WTC11 (cell line): ENCODE measurements around the gene APOA1. TPM values are rescaled to one million over a fixed set of nuclear protein-coding genes. Genes with fewer than 3 reads are reported as not detected.
A peak's percentile ranks its signal among the peaks of the same experiment; 100 is the strongest.

Experiments
- ATAC-seq: fragments of 200-7000 bp; cut with Tn5 transposase; 2 replicates; pipeline ENCODE4 v1.10.0; 2021; ENCODE audit warnings: mild to moderate bottlenecking, moderate library complexity
- CTCF ChIA-PET: fragments of 300-600 bp; sonication (Branson Sonifier 250); formaldehyde crosslinking; loops from one replicate; lab custom pipeline; 2021; ENCODE audit warnings: antibody characterized with exemption; lab: Charles Lee
- POLR2A ChIA-PET: fragments of 350-600 bp; sonication (Branson Sonifier 250); formaldehyde crosslinking; loops from one replicate; lab custom pipeline; 2021; ENCODE audit warnings: antibody characterized with exemption; lab: Charles Lee
- DNase-seq: peaks from one replicate; pipeline ENCODE4 v3.0.0; 2021; ENCODE audit warnings: low spot score
- H3K27ac Mint-ChIP-seq: 2 replicates; pipeline ENCODE4 v1.8.0; 2021; ENCODE audit warnings: mixed read lengths
- H3K27me3 Mint-ChIP-seq: 2 replicates; pipeline ENCODE4 v1.8.0; 2021; ENCODE audit warnings: low read depth, mild to moderate bottlenecking, moderate library complexity, mixed read lengths
- H3K36me3 Mint-ChIP-seq: 2 replicates; pipeline ENCODE4 v1.8.0; 2021; ENCODE audit warnings: mixed read lengths
- H3K4me1 Mint-ChIP-seq: 2 replicates; pipeline ENCODE4 v1.8.0; 2022; ENCODE audit warnings: mixed read lengths
- H3K4me3 Mint-ChIP-seq: 2 replicates; pipeline ENCODE4 v1.8.0; 2021; ENCODE audit warnings: mild to moderate bottlenecking, moderate library complexity, mixed read lengths
- H3K9me3 Mint-ChIP-seq: 2 replicates; pipeline ENCODE4 v1.8.0; 2021; ENCODE audit warnings: mixed read lengths
- ATF1 ChIP-seq: sonication (generic); formaldehyde crosslinking; IDR thresholded peaks from 2 replicates; pipeline ENCODE4 v1.8.1; 2023; ENCODE audit warnings: mild to moderate bottlenecking, moderate library complexity, missing genetic modification reagents
- ATF2 ChIP-seq: sonication (generic); formaldehyde crosslinking; IDR thresholded peaks from 2 replicates; pipeline ENCODE4 v1.8.1; 2022; ENCODE audit warnings: low read depth, missing genetic modification reagents, borderline replicate concordance
- CREM ChIP-seq: sonication (generic); formaldehyde crosslinking; IDR thresholded peaks from 2 replicates; pipeline ENCODE4 v1.8.1; 2022; ENCODE audit warnings: mild to moderate bottlenecking, missing genetic modification reagents, moderate library complexity
- E2F1 ChIP-seq: sonication (generic); formaldehyde crosslinking; IDR thresholded peaks from 2 replicates; pipeline ENCODE4 v1.8.0; 2022; ENCODE audit warnings: mild to moderate bottlenecking, missing genetic modification reagents
- E2F4 ChIP-seq: sonication (generic); formaldehyde crosslinking; IDR thresholded peaks from 2 replicates; pipeline ENCODE4 v1.8.1; 2022; ENCODE audit warnings: low read depth, mild to moderate bottlenecking, moderate library complexity, missing genetic modification reagents, borderline replicate concordance
- ESRRA ChIP-seq: sonication (generic); formaldehyde crosslinking; IDR thresholded peaks from 2 replicates; pipeline ENCODE4 v1.8.1; 2022; ENCODE audit warnings: mild to moderate bottlenecking, missing genetic modification reagents, borderline replicate concordance
- ETV6 ChIP-seq: sonication (generic); formaldehyde crosslinking; IDR thresholded peaks from 2 replicates; pipeline ENCODE4 v1.8.1; 2022; ENCODE audit warnings: mild to moderate bottlenecking, missing genetic modification reagents
- FOXJ3 ChIP-seq: sonication (generic); formaldehyde crosslinking; IDR thresholded peaks from 2 replicates; pipeline ENCODE4 v1.9.0; 2021; ENCODE audit warnings: missing genetic modification reagents, mild to moderate bottlenecking, borderline replicate concordance
- GABPB1 ChIP-seq: sonication (generic); formaldehyde crosslinking; IDR thresholded peaks from 2 replicates; pipeline ENCODE4 v1.8.1; 2023; ENCODE audit warnings: mild to moderate bottlenecking, missing genetic modification reagents
- GTF2I ChIP-seq: fragments of 250-450 bp; sonication (Bioruptor Pico); conservative IDR thresholded peaks from 2 replicates; pipeline ENCODE4 v1.4.0; 2021; ENCODE audit warnings: mild to moderate bottlenecking
- IRF2 ChIP-seq: sonication (generic); formaldehyde crosslinking; IDR thresholded peaks from 2 replicates; pipeline ENCODE4 v1.8.0; 2022; ENCODE audit warnings: low read depth, missing genetic modification reagents, borderline replicate concordance
- NFE2L1 ChIP-seq: sonication (generic); formaldehyde crosslinking; IDR thresholded peaks from 2 replicates; pipeline ENCODE4 v1.8.1; 2023; ENCODE audit warnings: missing genetic modification reagents
- NR1H2 ChIP-seq: sonication (generic); formaldehyde crosslinking; IDR thresholded peaks from 2 replicates; pipeline ENCODE4 v1.9.0; 2021; ENCODE audit warnings: mild to moderate bottlenecking, moderate library complexity, missing genetic modification reagents
- NR3C1 ChIP-seq: sonication (generic); formaldehyde crosslinking; conservative IDR thresholded peaks from 2 replicates; pipeline ENCODE4 v1.8.1; 2023; ENCODE audit warnings: low read depth, mild to moderate bottlenecking, missing genetic modification reagents
- OVOL2 ChIP-seq: fragments of 250-450 bp; sonication (Bioruptor Pico); IDR thresholded peaks from 2 replicates; pipeline ENCODE4 v1.9.0; 2021; ENCODE audit warnings: mild to moderate bottlenecking, borderline replicate concordance
- RELA ChIP-seq: sonication (generic); formaldehyde crosslinking; IDR thresholded peaks from 2 replicates; pipeline ENCODE4 v1.8.1; 2022; ENCODE audit warnings: missing genetic modification reagents, mild to moderate bottlenecking, borderline replicate concordance
- RORB ChIP-seq: fragments of 250-450 bp; sonication (Bioruptor Pico); IDR thresholded peaks from 2 replicates; pipeline ENCODE4 v1.9.0; 2021; ENCODE audit warnings: mild to moderate bottlenecking
- SMAD4 ChIP-seq: sonication (generic); formaldehyde crosslinking; IDR thresholded peaks from 2 replicates; pipeline ENCODE4 v1.8.0; 2022; ENCODE audit warnings: mild to moderate bottlenecking, missing genetic modification reagents
- SP1 ChIP-seq: sonication (generic); formaldehyde crosslinking; conservative IDR thresholded peaks from 2 replicates; pipeline ENCODE4 v1.8.1; 2022; ENCODE audit warnings: missing genetic modification reagents
- USF1 ChIP-seq: sonication (generic); formaldehyde crosslinking; IDR thresholded peaks from 2 replicates; pipeline ENCODE4 v1.8.0; 2022; ENCODE audit warnings: mild to moderate bottlenecking, missing genetic modification reagents
- ZNF138 ChIP-seq: sonication (generic); formaldehyde crosslinking; conservative IDR thresholded peaks from 2 replicates; pipeline ENCODE4 v1.8.1; 2022; ENCODE audit warnings: mild to moderate bottlenecking, moderate library complexity, missing genetic modification reagents
- ZNF423 ChIP-seq: fragments of 250-450 bp; sonication (Bioruptor Pico); IDR thresholded peaks from 2 replicates; pipeline ENCODE4 v2.1.2; 2022; ENCODE audit warnings: mild to moderate bottlenecking, moderate library complexity
- ZNF512 ChIP-seq: sonication (generic); formaldehyde crosslinking; IDR thresholded peaks from 2 replicates; pipeline ENCODE4 v1.8.1; 2022; ENCODE audit warnings: missing genetic modification reagents, borderline replicate concordance
- total RNA-seq: library from RNA; stranded (reverse); gene quantifications from 3 replicates; pipeline ENCODE4 v1.2.3, GENCODE V29; 2021
- TF ChIP-seq, protein P1 (sequence below): sonication (generic); formaldehyde crosslinking; IDR thresholded peaks from 2 replicates; pipeline ENCODE4 v1.8.1; 2023; ENCODE audit warnings: mild to moderate bottlenecking, missing genetic modification reagents, borderline replicate concordance
- TF ChIP-seq, protein P2 (sequence below): sonication (generic); formaldehyde crosslinking; IDR thresholded peaks from 2 replicates; pipeline ENCODE4 v1.8.1; 2023; ENCODE audit warnings: mild to moderate bottlenecking, missing genetic modification reagents

Gene APOA1
- total RNA-seq, 1 experiment from 2014 or later = 2.1 TPM

DNA sequence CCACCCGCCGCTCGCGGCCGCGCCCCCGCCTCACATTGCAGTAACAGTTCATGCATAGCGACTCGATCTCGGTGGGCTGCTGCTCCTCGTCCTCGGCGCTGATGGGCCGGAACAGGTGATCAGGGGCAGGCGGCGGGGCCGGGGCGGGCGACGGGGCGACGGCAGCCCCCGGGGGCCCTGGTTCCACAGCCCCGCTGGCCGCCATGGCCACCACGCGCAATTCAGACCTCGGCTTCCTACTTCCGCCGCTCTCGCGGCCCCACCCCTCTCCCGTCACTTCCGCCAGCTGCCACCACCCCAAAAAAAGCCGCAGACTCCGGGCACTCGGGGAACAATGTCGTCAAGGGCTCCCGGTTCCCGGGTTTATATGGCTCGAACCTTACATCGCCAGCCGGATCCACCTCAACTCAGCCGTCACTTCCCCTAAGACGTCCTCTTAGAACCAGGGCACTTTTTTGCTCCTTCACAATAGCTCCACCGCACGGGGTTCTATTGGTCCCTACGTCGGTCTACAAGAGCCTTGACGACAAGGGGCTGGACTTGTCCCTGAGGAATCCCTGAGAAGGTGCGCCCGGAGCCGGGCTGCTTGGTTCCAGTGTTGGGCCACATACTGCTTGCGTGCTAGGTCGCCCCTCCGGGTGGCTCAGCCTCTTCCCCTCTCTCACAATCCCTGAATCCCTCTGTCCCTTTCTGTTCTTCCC, 49.5 kb downstream of the APOA1 start, which contains the start of gene ZPR1 (continued):
- no peak for TF ChIP-seq ZNF423 (CRISPR knock-in tag)
- no peak for TF ChIP-seq E2F4 (CRISPR knock-in tag)
- TF ChIP-seq ATF1 (CRISPR knock-in tag) = no peak
- peak; percentile 33; the same call in 1 of the 2 replicates for TF ChIP-seq GABPB1
- no peak for TF ChIP-seq RORB (CRISPR knock-in tag)
- TF ChIP-seq ZNF512 (CRISPR knock-in tag) = no peak
- no peak for TF ChIP-seq NFE2L1 (CRISPR knock-in tag)
- no peak for TF ChIP-seq FOXJ3 (CRISPR knock-in tag)
- TF ChIP-seq E2F1 (CRISPR knock-in tag) = no peak
- peak; percentile 43; the same call in 1 of the 2 replicates for TF ChIP-seq ETV6
- no peak for TF ChIP-seq NR1H2 (CRISPR knock-in tag)
- TF ChIP-seq GTF2I (CRISPR knock-in tag) = no peak
- no peak for TF ChIP-seq ATF2 (CRISPR knock-in tag)
- TF ChIP-seq ZNF138 = no peak
- TF ChIP-seq IRF2 (CRISPR knock-in tag) = no peak

- CTCF ChIA-PET = interaction anchor here (0.6 to 8.7 kb wide), 9 partner anchors 44 to 357 kb away, joined by 3 to 358 read pairs (median 4); partner anchors contain the start of gene APOA1
- Mint-ChIP-seq H3K4me1 (peaks cover 21% of the 10 kb centered on the region), H3K9me3 (no peaks in the 10 kb centered on the region), H3K27ac (no peak overlapping the region), H3K27me3 (peaks cover 23% of the 10 kb centered on the region), H3K36me3 (peaks cover 45% of the 10 kb centered on the region), H3K4me3 (peak overlapping the region; percentile 94)
- ATAC-seq (no peak), DNase-seq (no peak)
- POLR2A ChIA-PET = no interaction called here
- no peak for TF ChIP-seq RELA (CRISPR knock-in tag)
- TF ChIP-seq ETV6 = no peak
- TF ChIP-seq ESRRA (CRISPR knock-in tag) = no peak
- TF ChIP-seq, protein P1, sequence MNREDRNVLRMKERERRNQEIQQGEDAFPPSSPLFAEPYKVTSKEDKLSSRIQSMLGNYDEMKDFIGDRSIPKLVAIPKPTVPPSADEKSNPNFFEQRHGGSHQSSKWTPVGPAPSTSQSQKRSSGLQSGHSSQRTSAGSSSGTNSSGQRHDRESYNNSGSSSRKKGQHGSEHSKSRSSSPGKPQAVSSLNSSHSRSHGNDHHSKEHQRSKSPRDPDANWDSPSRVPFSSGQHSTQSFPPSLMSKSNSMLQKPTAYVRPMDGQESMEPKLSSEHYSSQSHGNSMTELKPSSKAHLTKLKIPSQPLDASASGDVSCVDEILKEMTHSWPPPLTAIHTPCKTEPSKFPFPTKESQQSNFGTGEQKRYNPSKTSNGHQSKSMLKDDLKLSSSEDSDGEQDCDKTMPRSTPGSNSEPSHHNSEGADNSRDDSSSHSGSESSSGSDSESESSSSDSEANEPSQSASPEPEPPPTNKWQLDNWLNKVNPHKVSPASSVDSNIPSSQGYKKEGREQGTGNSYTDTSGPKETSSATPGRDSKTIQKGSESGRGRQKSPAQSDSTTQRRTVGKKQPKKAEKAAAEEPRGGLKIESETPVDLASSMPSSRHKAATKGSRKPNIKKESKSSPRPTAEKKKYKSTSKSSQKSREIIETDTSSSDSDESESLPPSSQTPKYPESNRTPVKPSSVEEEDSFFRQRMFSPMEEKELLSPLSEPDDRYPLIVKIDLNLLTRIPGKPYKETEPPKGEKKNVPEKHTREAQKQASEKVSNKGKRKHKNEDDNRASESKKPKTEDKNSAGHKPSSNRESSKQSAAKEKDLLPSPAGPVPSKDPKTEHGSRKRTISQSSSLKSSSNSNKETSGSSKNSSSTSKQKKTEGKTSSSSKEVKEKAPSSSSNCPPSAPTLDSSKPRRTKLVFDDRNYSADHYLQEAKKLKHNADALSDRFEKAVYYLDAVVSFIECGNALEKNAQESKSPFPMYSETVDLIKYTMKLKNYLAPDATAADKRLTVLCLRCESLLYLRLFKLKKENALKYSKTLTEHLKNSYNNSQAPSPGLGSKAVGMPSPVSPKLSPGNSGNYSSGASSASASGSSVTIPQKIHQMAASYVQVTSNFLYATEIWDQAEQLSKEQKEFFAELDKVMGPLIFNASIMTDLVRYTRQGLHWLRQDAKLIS (CRISPR knock-in tag) = no peak
- TF ChIP-seq ZNF423 (CRISPR knock-in tag) = no peak
- TF ChIP-seq CREM (CRISPR knock-in tag) = no peak
- no peak for TF ChIP-seq SP1 (CRISPR knock-in tag)
- no peak for TF ChIP-seq NR3C1 (CRISPR knock-in tag)
- TF ChIP-seq OVOL2 (CRISPR knock-in tag) = no peak
- TF ChIP-seq SMAD4 (CRISPR knock-in tag) = no peak
- TF ChIP-seq, protein P2, sequence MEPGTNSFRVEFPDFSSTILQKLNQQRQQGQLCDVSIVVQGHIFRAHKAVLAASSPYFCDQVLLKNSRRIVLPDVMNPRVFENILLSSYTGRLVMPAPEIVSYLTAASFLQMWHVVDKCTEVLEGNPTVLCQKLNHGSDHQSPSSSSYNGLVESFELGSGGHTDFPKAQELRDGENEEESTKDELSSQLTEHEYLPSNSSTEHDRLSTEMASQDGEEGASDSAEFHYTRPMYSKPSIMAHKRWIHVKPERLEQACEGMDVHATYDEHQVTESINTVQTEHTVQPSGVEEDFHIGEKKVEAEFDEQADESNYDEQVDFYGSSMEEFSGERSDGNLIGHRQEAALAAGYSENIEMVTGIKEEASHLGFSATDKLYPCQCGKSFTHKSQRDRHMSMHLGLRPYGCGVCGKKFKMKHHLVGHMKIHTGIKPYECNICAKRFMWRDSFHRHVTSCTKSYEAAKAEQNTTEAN (CRISPR knock-in tag) = no peak
- no peak for TF ChIP-seq USF1
Measured at GRCh38 chr11:116787436-116787785, 50.0 kb downstream of the APOA1 start.
